H1 (cell line): Measurements from ENCODE around the gene NFYB. TPM values are rescaled to one million over a fixed set of nuclear protein-coding genes. Genes with fewer than 3 reads are reported as not detected.

Experiments
- CHD7 ChIP-seq: fragments of 300-600 bp; sonication (generic); IDR thresholded peaks from 2 replicates; pipeline ENCODE4 v1.7.1; 2012; ENCODE audit warnings: low read length, moderate library complexity, mild to moderate bottlenecking, inconsistent platforms; ENCODE audit not compliant: insufficient replicate concordance
- CTBP2 ChIP-seq: IDR thresholded peaks from 2 replicates; pipeline ENCODE4 v1.7.0; 2011; ENCODE audit warnings: borderline replicate concordance, mild to moderate bottlenecking, moderate library complexity, mixed read lengths, low read length; ENCODE audit not compliant: insufficient read depth, insufficient read length
- E2F6 ChIP-seq: IDR thresholded peaks from 2 replicates; pipeline ENCODE4 v1.6.1; 2012; ENCODE audit warnings: inconsistent platforms
- FOSL1 ChIP-seq: IDR thresholded peaks from 2 replicates; pipeline ENCODE4 v1.6.1; 2011; ENCODE audit warnings: mild to moderate bottlenecking, low read depth, low read length, moderate library complexity; ENCODE audit not compliant: insufficient read depth
- HDAC6 ChIP-seq: IDR thresholded peaks from one replicate; pipeline ENCODE4 v1.7.1; 2012; ENCODE audit warnings: low read depth, mild to moderate bottlenecking, inconsistent platforms, low read length, moderate library complexity
- JUND ChIP-seq: IDR thresholded peaks from 2 replicates; pipeline ENCODE4 v1.6.1; 2011; ENCODE audit warnings: mild to moderate bottlenecking, improper control_type of control experiment, low read length
- KDM4A ChIP-seq: IDR thresholded peaks from one replicate; pipeline ENCODE4 v1.7.1; 2012; ENCODE audit warnings: low read depth, mild to moderate bottlenecking, moderate library complexity, low read length, inconsistent platforms; ENCODE audit not compliant: severe bottlenecking
- RBBP5 ChIP-seq: IDR thresholded peaks from 2 replicates; pipeline ENCODE4 v1.7.1; 2012; ENCODE audit warnings: low read depth, mild to moderate bottlenecking, inconsistent platforms, low read length, moderate library complexity, borderline replicate concordance
- SAP30 ChIP-seq: fragments of 300-600 bp; sonication (generic); IDR thresholded peaks from 2 replicates; pipeline ENCODE4 v1.7.1; 2012; ENCODE audit warnings: low read length, moderate library complexity, mild to moderate bottlenecking, inconsistent platforms; ENCODE audit not compliant: insufficient read depth, insufficient replicate concordance
- SP1 ChIP-seq: IDR thresholded peaks from 2 replicates; pipeline ENCODE4 v1.6.1; 2011; ENCODE audit warnings: low read depth, low read length
- ZNF274 ChIP-seq: IDR thresholded peaks from 2 replicates; pipeline ENCODE4 v1.7.0; 2012; ENCODE audit warnings: low read length, borderline replicate concordance; ENCODE audit errors: extremely low read depth
- polyA plus RNA-seq, 7 experiments: library from polyadenylated mRNA; depleted of rRNA in 3 of 7; stranded (reverse) in 5 of 7; unstranded in 2 of 7; fragments of >200 nt in 5 of 7; fragments of 200-250 nt in 2 of 7; gene quantifications; 1 replicate in 5 of 7; 2 replicates in 1 of 7; 4 replicates in 1 of 7; pipeline versions ENCODE4 v1.2.1 to v1.2.3, GENCODE V29; 2011 to 2013; ENCODE audit warnings: missing spikeins in 2 of 7, mixed read lengths in 2 of 7
- total RNA-seq: library from RNA; stranded (reverse); fragmentation: NEBNext Ultra II Directional; extraction: Animal tissue kit (Norgen Biotek cat#: 25700); gene quantifications from 2 replicates; pipeline ENCODE4 v1.2.1, GENCODE V29; 2021

Gene NFYB
- total and polyA plus RNA-seq, 2 of the 8 experiments (the other 6 are each of a cell fraction or from before 2014, with no cell fraction given): 29.1 to 43.5 TPM

GRCh38 chr12:104105461-104105860 lies 32.5 kb downstream of the NFYB start (continued):
- TF ChIP-seq CHD7 (no peak), RBBP5 (no peak), ZNF274 (no peak), SP1 (no peak), KDM4A (no peak), FOSL1 (no peak), SAP30 (no peak), CTBP2 (no peak), E2F6 (no peak), HDAC6 (no peak), JUND (no peak)
